Smooth muscle cell (in vitro differentiated cells): Measurements from ENCODE around the gene DNAJC1. TPM values are rescaled to one million over a fixed set of nuclear protein-coding genes. Genes with fewer than 3 reads are reported as not detected.
"Not testable (repeated sequence)": the region's sequence is repeated elsewhere in the genome, so short reads cannot be mapped to it uniquely, and the experiment has no call there.

ENCODE experiments used
- DNase-seq: peaks from one replicate; lab custom pipeline; 2025; ENCODE audit not compliant: unreplicated experiment; lab: John Stamatoyannopoulos, UW
- H2AFZ ChIP-seq: fragments of 200-600 bp; sonication (generic); 2 replicates; pipeline ENCODE4 v1.6.0; 2016; ENCODE audit warnings: antibody characterized with exemption, low read depth, mild to moderate bottlenecking
- H3F3A ChIP-seq: fragments of 200-600 bp; sonication (generic); 2 replicates; pipeline ENCODE4 v1.6.0; 2017; ENCODE audit warnings: antibody characterized with exemption, low read depth
- H3K27ac ChIP-seq: fragments of 200-600 bp; sonication (generic); 2 replicates; pipeline ENCODE4 v1.5.1; 2016; ENCODE audit warnings: low read depth, mild to moderate bottlenecking
- H3K27me3 ChIP-seq: fragments of 200-600 bp; sonication (generic); 2 replicates; pipeline ENCODE4 v1.6.1; 2016; ENCODE audit warnings: low read depth, mild to moderate bottlenecking
- H3K36me3 ChIP-seq: fragments of 200-600 bp; sonication (generic); 2 replicates; pipeline ENCODE4 v1.5.1; 2016; ENCODE audit warnings: low read depth
- H3K4me1 ChIP-seq: fragments of 200-600 bp; sonication (generic); 2 replicates; pipeline ENCODE4 v1.5.1; 2016; ENCODE audit warnings: low read depth
- H3K4me2 ChIP-seq: fragments of 200-600 bp; sonication (generic); 2 replicates; pipeline ENCODE4 v1.6.0; 2016; ENCODE audit warnings: mild to moderate bottlenecking
- H3K4me3 ChIP-seq: fragments of 200-600 bp; sonication (generic); 2 replicates; pipeline ENCODE4 v1.5.1; 2016; ENCODE audit warnings: mild to moderate bottlenecking
- H3K79me2 ChIP-seq: fragments of 200-600 bp; sonication (generic); 2 replicates; pipeline ENCODE4 v1.6.0; 2016; ENCODE audit warnings: low read depth, mild to moderate bottlenecking
- H3K9ac ChIP-seq: fragments of 200-600 bp; sonication (generic); 2 replicates; pipeline ENCODE4 v1.6.0; 2016; ENCODE audit warnings: low read depth
- H3K9me3 ChIP-seq: fragments of 200-600 bp; sonication (generic); replicated peaks from 2 replicates; pipeline ENCODE4 v1.5.1; 2016; ENCODE audit warnings: low read depth
- H4K20me1 ChIP-seq: fragments of 200-600 bp; sonication (generic); 2 replicates; pipeline ENCODE4 v1.6.0; 2016; ENCODE audit warnings: low read depth
- CTCF ChIP-seq: fragments of 200-600 bp; sonication (generic); IDR thresholded peaks from 2 replicates; pipeline ENCODE4 v1.5.1; 2017; ENCODE audit warnings: borderline replicate concordance, mild to moderate bottlenecking, antibody characterized with exemption; ENCODE audit not compliant: insufficient read depth, poor library complexity, severe bottlenecking
- WGBS: methylation state at CpG from one replicate; pipeline ENCODE4 v1.1.7; 2016; ENCODE audit warnings: low lambda C conversion rate; 5-methylcytosine and 5-hydroxymethylcytosine counted together
- polyA plus RNA-seq: library from polyadenylated mRNA; unstranded; fragments of >200 nt; fragmentation: Nextera tagmentation; extraction: Ambion mirVana; gene quantifications from 2 replicates; pipeline ENCODE4 v1.2.1, GENCODE V29; 2016
- total RNA-seq: library from RNA; depleted of rRNA; stranded (reverse); fragments of >200 nt; gene quantifications from 2 replicates; pipeline ENCODE4 v1.2.3, GENCODE V29; 2014

The DNAJC1 gene
- total and polyA plus RNA-seq, 2 experiments from 2014 or later = 67.0 to 88.5 TPM

- H3K9ac ChIP-seq = no peak overlapping the region
- no peak for TF ChIP-seq CTCF
- H3K27ac ChIP-seq = no peak overlapping the region
- no peaks in the 10 kb centered on the region for H3K79me2 ChIP-seq
- WGBS = 97% methylated on average over 1 of the region's 1 CpG
- H3K4me3 ChIP-seq = no peak overlapping the region
- H3F3A ChIP-seq = no peaks in the 10 kb centered on the region
- H3K27me3 ChIP-seq = no peaks in the 10 kb centered on the region
- H3K4me1 ChIP-seq = no peaks in the 10 kb centered on the region
- DNase-seq = no peak
- no peak overlapping the region for H3K4me2 ChIP-seq
- no peak overlapping the region for H2AFZ ChIP-seq
- H4K20me1 ChIP-seq = no peaks in the 10 kb centered on the region
- peaks cover 18% of the 10 kb centered on the region for H3K9me3 ChIP-seq
- peaks cover 27% of the 10 kb centered on the region for H3K36me3 ChIP-seq
Measured at GRCh38 chr10:21849607-21850006, 153.9 kb downstream of the DNAJC1 start.

- no peak overlapping the region for H3K4me3 ChIP-seq
- no peak overlapping the region for H3K9ac ChIP-seq
- H4K20me1 ChIP-seq = no peaks in the 10 kb centered on the region
- no peak overlapping the region for H3K27ac ChIP-seq
- no peak for TF ChIP-seq CTCF
- no peaks in the 10 kb centered on the region for H3K36me3 ChIP-seq
- no peaks in the 10 kb centered on the region for H3F3A ChIP-seq
- 96% methylated on average over 1 of the region's 1 CpG for WGBS
- H2AFZ ChIP-seq = no peak overlapping the region
- no peaks in the 10 kb centered on the region for H3K79me2 ChIP-seq
- no peaks in the 10 kb centered on the region for H3K27me3 ChIP-seq
- no peak for DNase-seq
- H3K4me2 ChIP-seq = no peak overlapping the region
- H3K9me3 ChIP-seq = peaks cover 3% of the 10 kb centered on the region
- H3K4me1 ChIP-seq = no peaks in the 10 kb centered on the region
Measured at GRCh38 chr10:21843645-21844044, 159.9 kb downstream of the DNAJC1 start.

GRCh38 chr10:21841273-21841672 lies 162.3 kb downstream of the DNAJC1 start:
- H2AFZ ChIP-seq, H3K9me3 ChIP-seq, H3K4me3 ChIP-seq, H3K4me1 ChIP-seq, H3K36me3 ChIP-seq, H3K4me2 ChIP-seq, H3K79me2 ChIP-seq, H3K27ac ChIP-seq, H3K27me3 ChIP-seq, H4K20me1 ChIP-seq, H3F3A ChIP-seq, DNase-seq, H3K9ac ChIP-seq: not testable (repeated sequence)
- WGBS = 100% methylated on average over 2 of the region's 2 CpGs

- 98% methylated on average over 8 of the region's 29 CpGs for WGBS
- not testable (repeated sequence) for H3K4me1 ChIP-seq, H3K4me3 ChIP-seq
Measured at GRCh38 chr10:21837487-21837886, 166.0 kb downstream of the DNAJC1 start.

GRCh38 chr10:21834574-21834973 lies 169.0 kb downstream of the DNAJC1 start:
- H3K79me2 ChIP-seq, H3K4me1 ChIP-seq, H2AFZ ChIP-seq, H4K20me1 ChIP-seq, H3K36me3 ChIP-seq, H3K4me2 ChIP-seq, DNase-seq, H3K4me3 ChIP-seq, H3K27ac ChIP-seq, H3K9ac ChIP-seq, H3F3A ChIP-seq, H3K27me3 ChIP-seq: not testable (repeated sequence)
- peaks cover 29% of the 10 kb centered on the region for H3K9me3 ChIP-seq
- WGBS = 98% methylated on average over 10 of the region's 10 CpGs

More at GRCh38 chr10:21837487-21837886, 166.0 kb downstream of the DNAJC1 start:
- H3K9me3 ChIP-seq = peaks cover 15% of the 10 kb centered on the region
- not testable (repeated sequence) for H2AFZ ChIP-seq, H3K4me2 ChIP-seq, H3K79me2 ChIP-seq, H3K27me3 ChIP-seq, DNase-seq, H3F3A ChIP-seq, H4K20me1 ChIP-seq, H3K27ac ChIP-seq, H3K36me3 ChIP-seq, H3K9ac ChIP-seq
